Progenitor cell of endocrine pancreas (in vitro differentiated cells): ENCODE results near the gene SH3GL2. TPM values are rescaled to one million over a fixed set of nuclear protein-coding genes. Genes with fewer than 3 reads are reported as not detected.

ENCODE experiments used
- DNase-seq: peaks from one replicate; pipeline ENCODE4 v3.0.0; 2021; ENCODE audit warnings: low spot score; ENCODE audit not compliant: unreplicated experiment
- H3K27ac Mint-ChIP-seq: 2 replicates; pipeline ENCODE4 v1.8.0; 2021; ENCODE audit warnings: mild to moderate bottlenecking, moderate library complexity, mixed read lengths
- H3K27me3 Mint-ChIP-seq: 2 replicates; pipeline ENCODE4 v1.8.0; 2021; ENCODE audit warnings: mixed read lengths
- H3K36me3 Mint-ChIP-seq: 2 replicates; pipeline ENCODE4 v1.8.0; 2022; ENCODE audit warnings: mixed read lengths; ENCODE audit not compliant: insufficient read depth
- H3K4me1 Mint-ChIP-seq: 2 replicates; pipeline ENCODE4 v1.8.0; 2021; ENCODE audit warnings: low read depth, mixed read lengths
- H3K4me3 Mint-ChIP-seq: 2 replicates; pipeline ENCODE4 v1.8.0; 2021; ENCODE audit warnings: low read depth, mild to moderate bottlenecking, moderate library complexity, mixed read lengths
- H3K9me3 Mint-ChIP-seq: 2 replicates; pipeline ENCODE4 v1.8.0; 2021; ENCODE audit warnings: low read depth, mixed read lengths
- CTCF ChIP-seq: fragments of 200-600 bp; sonication (generic); IDR thresholded peaks from one replicate; pipeline ENCODE4 v1.5.0; 2021; ENCODE audit warnings: antibody characterized with exemption, mild to moderate bottlenecking; ENCODE audit not compliant: unreplicated experiment
- total RNA-seq: library from RNA; stranded (reverse); gene quantifications from 2 replicates; pipeline ENCODE4 v1.2.1, GENCODE V29; 2021

SH3GL2 gene
- total RNA-seq, 1 donor from 2014 or later, result 3.3 TPM

GRCh38 chr9:17813798-17814197 lies 234.9 kb downstream of the SH3GL2 start:
- no peak for DNase-seq
- H3K4me1 Mint-ChIP-seq, result no peaks in the 10 kb centered on the region
- no peak overlapping the region for H3K27ac Mint-ChIP-seq
- no peaks in the 10 kb centered on the region for H3K9me3 Mint-ChIP-seq
- H3K27me3 Mint-ChIP-seq, result peaks cover 12% of the 10 kb centered on the region
- no peak overlapping the region for H3K4me3 Mint-ChIP-seq
- no peak for TF ChIP-seq CTCF
- H3K36me3 Mint-ChIP-seq, result no peaks in the 10 kb centered on the region

GRCh38 chr9:17816431-17817027 lies 237.7 kb downstream of the SH3GL2 start:
- TF ChIP-seq CTCF, result no peak
- Mint-ChIP-seq H3K27me3 (peaks cover 12% of the 10 kb centered on the region), H3K4me3 (no peak overlapping the region), H3K9me3 (peaks cover 4% of the 10 kb centered on the region), H3K4me1 (no peaks in the 10 kb centered on the region), H3K36me3 (no peaks in the 10 kb centered on the region), H3K27ac (no peak overlapping the region)
- no peak for DNase-seq

- H3K4me1 Mint-ChIP-seq, result peaks cover 8% of the 10 kb centered on the region
- H3K9me3 Mint-ChIP-seq, result peaks cover 4% of the 10 kb centered on the region
- no peaks in the 10 kb centered on the region for H3K36me3 Mint-ChIP-seq
- H3K4me3 Mint-ChIP-seq, result no peak overlapping the region
- no peaks in the 10 kb centered on the region for H3K27me3 Mint-ChIP-seq
- no peak for DNase-seq
- TF ChIP-seq CTCF, result no peak
- no peak overlapping the region for H3K27ac Mint-ChIP-seq
These were observed 245.3 kb downstream of the SH3GL2 start for GRCh38 chr9:17824191-17824590.

GRCh38 chr9:17824616-17825264 lies 245.9 kb downstream of the SH3GL2 start:
- Mint-ChIP-seq H3K27me3 (no peaks in the 10 kb centered on the region), H3K9me3 (peaks cover 4% of the 10 kb centered on the region), H3K4me3 (no peak overlapping the region), H3K4me1 (peaks cover 8% of the 10 kb centered on the region), H3K27ac (peak overlapping the region; percentile 14), H3K36me3 (no peaks in the 10 kb centered on the region)
- DNase-seq, result no peak
- TF ChIP-seq CTCF, result no peak

GRCh38 chr9:17825265-17825659 lies 246.4 kb downstream of the SH3GL2 start:
- DNase-seq, result no peak
- no peak overlapping the region for H3K4me3 Mint-ChIP-seq
- no peaks in the 10 kb centered on the region for H3K27me3 Mint-ChIP-seq
- peaks cover 8% of the 10 kb centered on the region for H3K4me1 Mint-ChIP-seq
- no peak overlapping the region for H3K27ac Mint-ChIP-seq
- no peaks in the 10 kb centered on the region for H3K36me3 Mint-ChIP-seq
- TF ChIP-seq CTCF, result no peak
- peaks cover 2% of the 10 kb centered on the region for H3K9me3 Mint-ChIP-seq
